ENCODE data around the gene UBR4. TPM values are rescaled to one million over a fixed set of nuclear protein-coding genes. Genes with fewer than 3 reads are reported as not detected.
A peak's percentile ranks its signal among the peaks of the same experiment; 100 is the strongest.

UBR4 gene
- total RNA-seq, 2 donors from 2014 or later, result 148 to 151 TPM

GRCh38 chr1:19072285-19072981 is 137.6 kb downstream of the UBR4 start:
- H3K27ac Mint-ChIP-seq, result no peak overlapping the region

GRCh38 chr1:19071674-19072281 is 138.3 kb downstream of the UBR4 start:
- H3K27ac ChIP-seq (ENCODE audit: low read depth, low read length), result no peak overlapping the region
- H3K4me1 ChIP-seq (ENCODE audit: control insufficient read depth, insufficient read depth, low read length), result no peaks in the 10 kb centered on the region
- WGBS, 2 experiments (ENCODE audit: insufficient coverage in 1 of 2, insufficient read length in 1 of 2), result 91 to 92% methylated on average over 11 to 15 of the region's 15 CpGs
- no peak for DNase-seq
- H3K4me1 Mint-ChIP-seq, result peaks cover 7% of the 10 kb centered on the region
- no peak for TF ChIP-seq CTCF (conservative IDR thresholded peaks at IDR 0.05)
- H3K4me3 Mint-ChIP-seq, result no peak overlapping the region
- H3K27me3 ChIP-seq (ENCODE audit: control insufficient read depth, insufficient read depth, low read length, poor library complexity, severe bottlenecking), result no peaks in the 10 kb centered on the region
- H3K9me3 Mint-ChIP-seq, result no peaks in the 10 kb centered on the region
- H3K36me3 Mint-ChIP-seq (ENCODE audit: low read depth), result peaks cover 38% of the 10 kb centered on the region
- H3K27me3 Mint-ChIP-seq (ENCODE audit: insufficient read depth), result no peaks in the 10 kb centered on the region
- H3K9me3 ChIP-seq (ENCODE audit: control insufficient read depth, low read length), result no peaks in the 10 kb centered on the region
- peak overlapping the region; percentile 27 for H3K27ac Mint-ChIP-seq
- H3K4me3 ChIP-seq (ENCODE audit: low read length), result no peak overlapping the region
- peaks cover 39% of the 10 kb centered on the region for H3K36me3 ChIP-seq (ENCODE audit: control insufficient read depth, insufficient read depth, low read length)
- no peak overlapping the region for H3K9ac ChIP-seq (ENCODE audit: extremely low read depth, low read length, poor library complexity, severe bottlenecking)

More at GRCh38 chr1:19072285-19072981, 137.6 kb downstream of the UBR4 start:
- Mint-ChIP-seq H3K27me3 (ENCODE audit: insufficient read depth) (no peaks in the 10 kb centered on the region), H3K9me3 (no peaks in the 10 kb centered on the region), H3K4me3 (no peak overlapping the region), H3K36me3 (ENCODE audit: low read depth) (peaks cover 43% of the 10 kb centered on the region), H3K4me1 (peaks cover 7% of the 10 kb centered on the region)
- H3K4me3 ChIP-seq (ENCODE audit: low read length), result no peak overlapping the region
- no peak for DNase-seq
- H3K9me3 ChIP-seq (ENCODE audit: control insufficient read depth, low read length), result no peaks in the 10 kb centered on the region
- no peak overlapping the region for H3K9ac ChIP-seq (ENCODE audit: extremely low read depth, low read length, poor library complexity, severe bottlenecking)
- WGBS, 2 experiments (ENCODE audit: insufficient coverage in 1 of 2, insufficient read length in 1 of 2), result 88 to 98% methylated on average over 4 to 12 of the region's 12 CpGs
- H3K27ac ChIP-seq (ENCODE audit: low read depth, low read length), result no peak overlapping the region
- peaks cover 45% of the 10 kb centered on the region for H3K36me3 ChIP-seq (ENCODE audit: control insufficient read depth, insufficient read depth, low read length)
- no peaks in the 10 kb centered on the region for H3K4me1 ChIP-seq (ENCODE audit: control insufficient read depth, insufficient read depth, low read length)
- no peak for TF ChIP-seq CTCF (conservative IDR thresholded peaks at IDR 0.05)
- H3K27me3 ChIP-seq (ENCODE audit: control insufficient read depth, insufficient read depth, low read length, poor library complexity, severe bottlenecking), result no peaks in the 10 kb centered on the region

GRCh38 chr1:19070891-19071621 is 139.0 kb downstream of the UBR4 start:
- Histone ChIP-seq H3K36me3 (ENCODE audit: control insufficient read depth, insufficient read depth, low read length) (peaks cover 31% of the 10 kb centered on the region), H3K9me3 (ENCODE audit: control insufficient read depth, low read length) (no peaks in the 10 kb centered on the region), H3K27me3 (ENCODE audit: control insufficient read depth, insufficient read depth, low read length, poor library complexity, severe bottlenecking) (no peaks in the 10 kb centered on the region), H3K27ac (ENCODE audit: low read depth, low read length) (no peak overlapping the region), H3K4me1 (ENCODE audit: control insufficient read depth, insufficient read depth, low read length) (no peaks in the 10 kb centered on the region), H3K4me3 (ENCODE audit: low read length) (no peak overlapping the region), H3K9ac (ENCODE audit: extremely low read depth, low read length, poor library complexity, severe bottlenecking) (no peak overlapping the region)
- no peak for TF ChIP-seq CTCF (conservative IDR thresholded peaks at IDR 0.05)
- WGBS, 2 experiments (ENCODE audit: insufficient coverage in 1 of 2, insufficient read length in 1 of 2), result 79 to 86% methylated on average over 10 to 17 of the region's 17 CpGs
- H3K9me3 Mint-ChIP-seq, result no peaks in the 10 kb centered on the region
- H3K36me3 Mint-ChIP-seq (ENCODE audit: low read depth), result peaks cover 30% of the 10 kb centered on the region
- peak overlapping the region; percentile 40 for H3K27ac Mint-ChIP-seq
- no peak for DNase-seq
- peaks cover 7% of the 10 kb centered on the region for H3K4me1 Mint-ChIP-seq
- H3K4me3 Mint-ChIP-seq, result no peak overlapping the region
- no peaks in the 10 kb centered on the region for H3K27me3 Mint-ChIP-seq (ENCODE audit: insufficient read depth)
